Fibroblast of pulmonary artery (primary cell): ENCODE measurements around the gene FOXRED1.
A peak's percentile ranks its signal among the peaks of the same experiment; 100 is the strongest.

ENCODE experiments used
- DNase-seq: peaks from one replicate; pipeline ENCODE4 v3.0.0-alpha.2; 2010; ENCODE audit warnings: low read depth
- H3K4me3 ChIP-seq: replicated peaks from 2 replicates; pipeline ENCODE4 v1.5.1; 2011; ENCODE audit warnings: low read depth, mild to moderate bottlenecking, control low read depth, low read length, moderate library complexity
- CTCF ChIP-seq: IDR thresholded peaks from 2 replicates; pipeline ENCODE4 v1.5.1; 2011; ENCODE audit warnings: mild to moderate bottlenecking, control low read depth, low read length, inconsistent platforms; ENCODE audit errors: missing control alignments

The FOXRED1 gene

GRCh38 chr11:126268708-126269579, at the start of gene FOXRED1, which contains the start of gene SRPRA:
Gene FOXRED1 (plus strand): TSS chr11:126269154. CDS start chr11:126269207, 53 bp downstream.
Gene SRPRA (minus strand): TSS chr11:126268895. CDS start chr11:126268804, 91 bp downstream.
- no peak for TF ChIP-seq CTCF
- peak; percentile 99 for DNase-seq
- peak within 1 kb of the TSS; percentile 97 for H3K4me3 ChIP-seq

GRCh38 chr11:126219547-126219946, 49.4 kb upstream of the FOXRED1 start:
- DNase-seq = no peak
- TF ChIP-seq CTCF = no peak
- H3K4me3 ChIP-seq = no peak overlapping the region

GRCh38 chr11:126224647-126225294, 44.2 kb upstream of the FOXRED1 start:
- H3K4me3 ChIP-seq = no peak overlapping the region
- DNase-seq = no peak
- TF ChIP-seq CTCF = no peak

- DNase-seq = no peak
- no peak overlapping the region for H3K4me3 ChIP-seq
- no peak for TF ChIP-seq CTCF
Measured at GRCh38 chr11:126225295-126225665, 43.7 kb upstream of the FOXRED1 start.

GRCh38 chr11:126226334-126227084, 42.4 kb upstream of the FOXRED1 start:
- no peak overlapping the region for H3K4me3 ChIP-seq
- TF ChIP-seq CTCF = no peak
- DNase-seq = no peak

GRCh38 chr11:126229858-126230540, 39.0 kb upstream of the FOXRED1 start:
- TF ChIP-seq CTCF = no peak
- peak; percentile 44 for DNase-seq

More at GRCh38 chr11:126229858-126230540, 39.0 kb upstream of the FOXRED1 start:
- no peak overlapping the region for H3K4me3 ChIP-seq
